ENCODE measurements around the gene TYR.
"Not testable (repeated sequence)": the region's sequence is repeated elsewhere in the genome, so short reads cannot be mapped to it uniquely, and the experiment has no call there.

Gene TYR

GRCh38 chr11:89272540-89273088 lies 94.9 kb downstream of the TYR start:
- DNase-seq (ENCODE audit: low spot score): not testable (repeated sequence)

GRCh38 chr11:89273220-89273619 lies 95.5 kb downstream of the TYR start:
- not testable (repeated sequence) for DNase-seq (ENCODE audit: low spot score)

- DNase-seq (ENCODE audit: low spot score): no peak
These were observed 98.3 kb downstream of the TYR start for GRCh38 chr11:89275966-89276365.

- no peak for DNase-seq (ENCODE audit: low spot score)
These were observed 101.5 kb downstream of the TYR start for GRCh38 chr11:89279176-89279575.

- DNase-seq (ENCODE audit: low spot score): not testable (repeated sequence)
These were observed 103.5 kb downstream of the TYR start for GRCh38 chr11:89281032-89281677.

- DNase-seq (ENCODE audit: low spot score): not testable (repeated sequence)
These were observed 108.9 kb downstream of the TYR start for GRCh38 chr11:89286601-89287000.

GRCh38 chr11:89288004-89288403 lies 110.3 kb downstream of the TYR start:
- not testable (repeated sequence) for DNase-seq (ENCODE audit: low spot score)

- peak; percentile 14 for DNase-seq (ENCODE audit: low spot score)
These were observed 116.4 kb downstream of the TYR start for GRCh38 chr11:89293965-89294679.

GRCh38 chr11:89295023-89295422 lies 117.3 kb downstream of the TYR start:
- DNase-seq (ENCODE audit: low spot score): not testable (repeated sequence)

- not testable (repeated sequence) for DNase-seq (ENCODE audit: low spot score)
These were observed 125.4 kb downstream of the TYR start for GRCh38 chr11:89303029-89303428.

GRCh38 chr11:89308272-89308671 lies 130.6 kb downstream of the TYR start:
- DNase-seq (ENCODE audit: low spot score): not testable (repeated sequence)

GRCh38 chr11:89309321-89309985 lies 131.8 kb downstream of the TYR start:
- not testable (repeated sequence) for DNase-seq (ENCODE audit: low spot score)

GRCh38 chr11:89310607-89311006 lies 132.9 kb downstream of the TYR start:
- not testable (repeated sequence) for DNase-seq (ENCODE audit: low spot score)

GRCh38 chr11:89321401-89321800 lies 143.7 kb downstream of the TYR start:
- DNase-seq (ENCODE audit: low spot score): no peak

GRCh38 chr11:89327885-89328284 lies 150.2 kb downstream of the TYR start:
- DNase-seq (ENCODE audit: low spot score): no peak

GRCh38 chr11:89331940-89332339 lies 154.3 kb downstream of the TYR start:
- DNase-seq (ENCODE audit: low spot score): not testable (repeated sequence)

- DNase-seq (ENCODE audit: low spot score): peak; percentile 8
These were observed 156.0 kb downstream of the TYR start for GRCh38 chr11:89333704-89334103.

- not testable (repeated sequence) for DNase-seq (ENCODE audit: low spot score)
These were observed 159.5 kb downstream of the TYR start for GRCh38 chr11:89337100-89337650.

- not testable (repeated sequence) for DNase-seq (ENCODE audit: low spot score)
These were observed 160.4 kb downstream of the TYR start for GRCh38 chr11:89338073-89338472.

- peak; percentile 11 for DNase-seq (ENCODE audit: low spot score)
These were observed 162.8 kb downstream of the TYR start for GRCh38 chr11:89340450-89340849.

GRCh38 chr11:89342880-89343572 lies 165.4 kb downstream of the TYR start:
- DNase-seq (ENCODE audit: low spot score): not testable (repeated sequence)
